ENCODE measurements around the gene HSPA4.

GRCh38 chr5:133117912-133118445 lies 66.2 kb downstream of the HSPA4 start:
- TF ChIP-seq CTCF (IDR thresholded peaks at IDR 0.05): no peak
- no peak for TF ChIP-seq POLR2A (IDR thresholded peaks at IDR 0.05)

Data from adrenal gland (tissue), 5 donors.